HL-60/S4 treated with retinoic acid at 250 ng/mL for 4 days and 3 days (cell line): ENCODE results near the gene ESR2.
"Not testable (repeated sequence)": the region's sequence is repeated elsewhere in the genome, so short reads cannot be mapped to it uniquely, and the experiment has no call there.

ENCODE experiments used
- in situ Hi-C: fragments of 300-500 bp; cut with MboI; formaldehyde crosslinking; loops from 2 replicates; pipeline ENCODE4 v1.7.0; 2022; ENCODE audit warnings: low sequenced_read_pairs

The ESR2 gene

GRCh38 chr14:64158608-64159007 lies 135.6 kb downstream of the ESR2 start:
- in situ Hi-C loops = no loop called here

GRCh38 chr14:64149921-64150320 lies 144.2 kb downstream of the ESR2 start:
- in situ Hi-C loops = no loop called here

GRCh38 chr14:64147126-64147790 lies 146.9 kb downstream of the ESR2 start:
- in situ Hi-C loops = no loop called here

- in situ Hi-C loops = no loop called here
Measured at GRCh38 chr14:64137657-64138290, 156.4 kb downstream of the ESR2 start.

- in situ Hi-C loops = no loop called here
Measured at GRCh38 chr14:64126548-64126947, 167.6 kb downstream of the ESR2 start.

GRCh38 chr14:64125270-64125669 lies 168.9 kb downstream of the ESR2 start:
- in situ Hi-C loops = no loop called here

GRCh38 chr14:64123241-64123822 lies 170.8 kb downstream of the ESR2 start:
- in situ Hi-C loops = no loop called here

GRCh38 chr14:64119980-64120379 lies 174.2 kb downstream of the ESR2 start:
- in situ Hi-C loops = no loop called here

- in situ Hi-C loops = no loop called here
Measured at GRCh38 chr14:64119500-64119899, 174.7 kb downstream of the ESR2 start.

GRCh38 chr14:64118892-64119291 lies 175.3 kb downstream of the ESR2 start:
- in situ Hi-C loops = no loop called here

GRCh38 chr14:64118403-64118742 lies 175.8 kb downstream of the ESR2 start:
- in situ Hi-C loops = not testable (repeated sequence)

- in situ Hi-C loops = no loop called here
Measured at GRCh38 chr14:64117671-64118402, 176.3 kb downstream of the ESR2 start.

- in situ Hi-C loops = no loop called here
Measured at GRCh38 chr14:64115401-64115800, 178.8 kb downstream of the ESR2 start.

- in situ Hi-C loops = no loop called here
Measured at GRCh38 chr14:64114796-64115195, 179.4 kb downstream of the ESR2 start.

- in situ Hi-C loops = no loop called here
Measured at GRCh38 chr14:64114166-64114565, 180.0 kb downstream of the ESR2 start.

- in situ Hi-C loops = no loop called here
Measured at GRCh38 chr14:64112867-64113678, 181.1 kb downstream of the ESR2 start.

GRCh38 chr14:64110802-64111201 lies 183.4 kb downstream of the ESR2 start:
- in situ Hi-C loops = no loop called here

- in situ Hi-C loops = no loop called here
Measured at GRCh38 chr14:64109819-64110554, 184.2 kb downstream of the ESR2 start.

- in situ Hi-C loops = no loop called here
Measured at GRCh38 chr14:64107438-64107837, 186.7 kb downstream of the ESR2 start.

GRCh38 chr14:64098120-64098519 lies 196.1 kb downstream of the ESR2 start:
- in situ Hi-C loops = no loop called here
